ENCODE data around the gene MBD4. TPM values are rescaled to one million over a fixed set of nuclear protein-coding genes. Genes with fewer than 3 reads are reported as not detected.

MBD4 gene
- total RNA-seq, 1 experiment from 2014 or later, result 25.1 TPM

- peak; percentile 93 for DNase-seq
- Histone ChIP-seq H3K4me3 (ENCODE audit: insufficient read depth, low read depth, low read length) (no peak overlapping the region), H3K27me3 (ENCODE audit: control insufficient read depth, insufficient read depth, low read length) (no peaks in the 10 kb centered on the region), H3K36me3 (replicated peaks; ENCODE audit: control insufficient read depth, insufficient read depth, low read length) (no peaks in the 10 kb centered on the region; the same call in 1 of the 2 replicates)
These were observed 56.4 kb downstream of the MBD4 start for GRCh38 chr3:129383292-129383860.

- no peaks in the 10 kb centered on the region for H3K27me3 ChIP-seq (ENCODE audit: control insufficient read depth, insufficient read depth, low read length)
- no peak overlapping the region for H3K4me3 ChIP-seq (ENCODE audit: insufficient read depth, low read depth, low read length)
- H3K36me3 ChIP-seq (replicated peaks; ENCODE audit: control insufficient read depth, insufficient read depth, low read length), result no peaks in the 10 kb centered on the region
- no peak for DNase-seq
These were observed 57.4 kb downstream of the MBD4 start for GRCh38 chr3:129382366-129382765.

Other genes with a start within 250 kb of the MBD4 start
- gene COPG1, start 190.3 kb downstream of the MBD4 start, total RNA-seq (2014; rRNA removed; shearing (Covaris generic)), result 138 TPM in 2 replicates
- 28.1 and 32.0 TPM in 2 replicates for gene HMCES, start 161.1 kb downstream of the MBD4 start, total RNA-seq (2014; rRNA removed; shearing (Covaris generic))
- 0.10 and 0.44 TPM in 2 replicates for gene EFCAB12, start 11.3 kb downstream of the MBD4 start, total RNA-seq (2014; rRNA removed; shearing (Covaris generic))
- 15.0 and 22.0 TPM in 2 replicates for gene IFT122, start 276 bp upstream of the MBD4 start, total RNA-seq (2014; rRNA removed; shearing (Covaris generic))
- 0.17 TPM in 1 of 2 replicates, not detected in the other for gene RHO, start 88.7 kb upstream of the MBD4 start, total RNA-seq (2014; rRNA removed; shearing (Covaris generic))
- gene H1-8, start 103.2 kb upstream of the MBD4 start, total RNA-seq (2014; rRNA removed; shearing (Covaris generic)), result not detected in 2 replicates
- gene PLXND1, start 166.7 kb upstream of the MBD4 start, total RNA-seq (2014; rRNA removed; shearing (Covaris generic)), result 59.0 and 70.4 TPM in 2 replicates